Chondrocyte (in vitro differentiated cells): ENCODE measurements around the gene PRKAR1B. TPM values are rescaled to one million over a fixed set of nuclear protein-coding genes. Genes with fewer than 3 reads are reported as not detected.

Experiments used
- DNase-seq: peaks from one replicate; pipeline ENCODE4 v3.0.0; 2021; ENCODE audit warnings: mixed read lengths, low spot score
- H3K27ac Mint-ChIP-seq: one replicate; pipeline ENCODE4 v1.8.0; 2021; ENCODE audit warnings: mild to moderate bottlenecking, moderate library complexity, mixed read lengths; ENCODE audit not compliant: unreplicated experiment
- H3K27me3 Mint-ChIP-seq: 2 replicates; pipeline ENCODE4 v1.8.0; 2021; ENCODE audit warnings: low read depth, mixed read lengths
- H3K36me3 Mint-ChIP-seq: 2 replicates; pipeline ENCODE4 v1.8.0; 2021; ENCODE audit warnings: low read depth, mixed read lengths
- H3K4me1 Mint-ChIP-seq: 2 replicates; pipeline ENCODE4 v1.8.0; 2021; ENCODE audit warnings: low read depth, mild to moderate bottlenecking, mixed read lengths
- H3K4me3 Mint-ChIP-seq: one replicate; pipeline ENCODE4 v1.8.0; 2021; ENCODE audit warnings: mild to moderate bottlenecking, moderate library complexity, mixed read lengths; ENCODE audit not compliant: unreplicated experiment
- H3K9me3 Mint-ChIP-seq: 2 replicates; pipeline ENCODE4 v1.8.0; 2021; ENCODE audit warnings: low read depth, mixed read lengths
- CTCF ChIP-seq: fragments of 200-600 bp; sonication (generic); IDR thresholded peaks from 2 replicates; pipeline ENCODE4 v1.5.0; 2021; ENCODE audit warnings: antibody characterized with exemption, mild to moderate bottlenecking, moderate library complexity
- total RNA-seq: library from RNA; stranded (reverse); gene quantifications from 3 replicates; pipeline ENCODE4 v1.2.1, GENCODE V29; 2021

The PRKAR1B gene
- total RNA-seq, 1 donor from 2014 or later, result 7.7 TPM

DNA sequence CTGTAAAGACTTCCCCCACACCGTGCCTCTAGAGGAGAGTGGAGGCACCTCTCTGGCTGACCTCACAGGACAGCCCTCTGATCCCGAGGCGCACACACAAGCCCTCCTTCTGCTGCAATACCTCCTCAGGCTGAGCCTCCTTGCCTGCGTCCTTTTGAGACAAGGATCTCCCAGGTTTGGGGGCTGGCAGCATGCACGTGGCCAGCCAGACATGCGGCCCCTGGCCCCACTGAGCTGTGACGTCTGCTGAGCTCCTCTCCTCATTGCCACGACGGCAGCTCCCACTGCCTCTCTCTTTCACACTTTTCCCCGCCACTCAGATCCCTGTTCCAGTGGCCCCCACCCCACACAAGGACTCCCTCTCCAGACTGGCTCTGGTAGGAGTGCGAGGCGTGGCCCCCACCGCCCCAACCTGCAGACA lies 12.8 kb downstream of the PRKAR1B start:
- Mint-ChIP-seq H3K27ac (no peak overlapping the region), H3K9me3 (no peaks in the 10 kb centered on the region), H3K27me3 (no peaks in the 10 kb centered on the region), H3K4me1 (no peaks in the 10 kb centered on the region), H3K4me3 (no peak overlapping the region), H3K36me3 (no peaks in the 10 kb centered on the region)
- TF ChIP-seq CTCF, result no peak
- DNase-seq, result no peak

GRCh38 chr7:713488-714230 lies 13.4 kb downstream of the PRKAR1B start:
- H3K9me3 Mint-ChIP-seq, result no peaks in the 10 kb centered on the region
- no peak for TF ChIP-seq CTCF
- H3K4me3 Mint-ChIP-seq, result peak overlapping the region; percentile 31
- H3K27ac Mint-ChIP-seq, result no peak overlapping the region
- no peaks in the 10 kb centered on the region for H3K27me3 Mint-ChIP-seq
- no peak for DNase-seq
- no peaks in the 10 kb centered on the region for H3K4me1 Mint-ChIP-seq
- H3K36me3 Mint-ChIP-seq, result no peaks in the 10 kb centered on the region

DNA sequence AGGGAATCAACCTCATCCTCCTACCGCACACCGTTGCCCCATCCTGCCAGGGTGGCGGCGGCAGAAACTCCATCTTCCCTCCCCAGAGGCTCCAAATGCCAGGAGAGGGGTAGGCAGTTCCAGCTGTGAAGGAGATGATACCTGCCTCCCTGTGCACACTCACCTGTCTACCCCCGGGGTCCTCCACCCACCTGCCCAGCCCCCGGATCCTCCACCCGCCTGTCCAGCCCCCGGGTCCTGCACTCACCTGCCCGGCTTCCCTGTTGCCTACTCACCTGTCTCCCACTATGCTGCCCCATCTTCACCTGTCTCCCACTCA lies 14.0 kb downstream of the PRKAR1B start:
- no peak for DNase-seq
- no peak for TF ChIP-seq CTCF
- no peaks in the 10 kb centered on the region for H3K27me3 Mint-ChIP-seq
- peak overlapping the region; percentile 12 for H3K4me3 Mint-ChIP-seq
- no peak overlapping the region for H3K27ac Mint-ChIP-seq
- no peaks in the 10 kb centered on the region for H3K36me3 Mint-ChIP-seq
- H3K4me1 Mint-ChIP-seq, result no peaks in the 10 kb centered on the region
- H3K9me3 Mint-ChIP-seq, result no peaks in the 10 kb centered on the region

DNA sequence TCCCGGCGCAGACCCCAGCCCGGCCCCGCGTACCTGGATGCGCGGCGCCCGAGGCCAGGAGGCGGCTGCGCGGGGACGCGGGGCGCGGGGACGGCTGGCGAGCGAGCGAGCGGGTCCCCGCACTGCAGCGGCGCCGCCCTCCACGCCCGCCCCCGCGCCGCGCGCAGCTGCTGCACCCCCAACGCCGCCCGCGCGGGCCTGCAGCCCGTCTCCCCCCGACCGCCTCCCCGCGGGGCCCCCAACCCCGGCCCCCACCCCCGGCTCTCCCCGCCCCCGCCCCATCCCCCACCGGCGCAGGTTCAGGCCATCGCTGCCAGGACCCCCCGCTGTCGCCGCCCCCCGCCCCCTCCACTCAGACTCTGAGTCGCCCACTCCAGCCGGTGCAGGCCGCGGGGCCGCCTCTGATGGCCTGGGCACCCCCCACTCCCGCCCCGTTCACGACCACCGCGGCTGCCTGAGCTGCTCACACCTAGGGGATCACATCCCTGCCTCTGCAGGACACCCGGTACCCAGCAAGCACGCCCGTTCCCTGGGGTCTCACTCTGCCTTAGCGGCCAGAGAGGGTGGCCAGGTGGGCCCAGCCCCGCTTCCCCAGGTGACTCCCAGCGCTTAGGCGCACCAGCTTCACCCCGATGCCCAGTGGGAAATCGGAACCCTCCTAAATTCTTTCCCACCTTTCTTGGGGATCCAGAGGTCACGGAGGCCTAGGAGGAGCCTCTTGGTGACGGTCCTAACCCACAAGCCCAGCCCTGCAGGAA lies 14.5 kb downstream of the PRKAR1B start:
- Mint-ChIP-seq H3K27ac (no peak overlapping the region), H3K27me3 (no peaks in the 10 kb centered on the region), H3K9me3 (no peaks in the 10 kb centered on the region), H3K4me1 (no peaks in the 10 kb centered on the region), H3K4me3 (peak overlapping the region; percentile 12), H3K36me3 (no peaks in the 10 kb centered on the region)
- no peak for TF ChIP-seq CTCF
- no peak for DNase-seq

DNA sequence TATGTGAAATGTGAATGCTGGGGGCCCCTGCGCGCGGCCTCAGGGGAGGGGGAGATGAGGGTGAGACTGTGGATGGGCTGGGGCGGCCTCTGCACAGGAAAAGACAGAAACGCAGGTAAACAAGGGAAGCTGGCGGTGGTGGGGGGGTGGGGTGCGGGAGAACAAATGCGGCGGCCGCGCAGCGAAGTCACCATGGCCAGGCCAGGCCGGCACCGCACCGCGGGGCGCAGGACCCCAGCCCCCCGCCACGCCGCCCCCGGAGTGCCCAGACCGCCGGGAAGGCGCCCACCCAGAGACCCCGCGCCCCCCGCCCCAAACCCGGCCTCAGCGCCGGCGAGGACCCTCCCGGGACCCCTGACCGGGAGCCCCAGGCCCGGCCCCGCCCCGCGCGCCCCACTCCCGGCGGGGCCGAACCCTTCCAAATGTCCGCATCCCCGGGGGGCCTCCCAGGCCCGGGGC lies 15.1 kb downstream of the PRKAR1B start:
- Mint-ChIP-seq H3K27ac (no peak overlapping the region), H3K4me3 (no peak overlapping the region), H3K9me3 (no peaks in the 10 kb centered on the region)

More for the DNA sequence above, 15.1 kb downstream of the PRKAR1B start:
- Mint-ChIP-seq H3K27me3 (no peaks in the 10 kb centered on the region), H3K36me3 (no peaks in the 10 kb centered on the region), H3K4me1 (no peaks in the 10 kb centered on the region)
- TF ChIP-seq CTCF, result no peak
- no peak for DNase-seq
